Measurements from ENCODE around the gene ART1.
A peak's percentile ranks its signal among the peaks of the same experiment; 100 is the strongest.

ART1 gene

GRCh38 chr11:3605283-3605662, 39.7 kb upstream of the ART1 start:
- no peak overlapping the region for H3K27ac ChIP-seq (ENCODE audit: low read depth, low read length)
- no peaks in the 10 kb centered on the region for H4K20me1 ChIP-seq (ENCODE audit: control insufficient read depth, insufficient read depth, low read depth, low read length)
- peaks cover 4% of the 10 kb centered on the region for H3K27me3 ChIP-seq (ENCODE audit: control insufficient read depth, low read length)
- H3K9me3 ChIP-seq (ENCODE audit: control insufficient read depth, insufficient read depth, low read length): no peaks in the 10 kb centered on the region
- H3K79me2 ChIP-seq (ENCODE audit: control insufficient read depth, low read length): no peaks in the 10 kb centered on the region
- H3K9me2 ChIP-seq (replicated peaks; ENCODE audit: control insufficient read depth, low read length): no peaks in the 10 kb centered on the region
- H3K4me1 ChIP-seq (ENCODE audit: control insufficient read depth, low read length): no peaks in the 10 kb centered on the region
- TF ChIP-seq EZH2phosphoT487 (IDR thresholded peaks at IDR 0.05; ENCODE audit: borderline replicate concordance, low read length): no peak
- TF ChIP-seq CTCF (IDR thresholded peaks at IDR 0.05; ENCODE audit: low read depth, low read length, poor library complexity, severe bottlenecking): no peak
- no peak overlapping the region for H3K4me2 ChIP-seq (ENCODE audit: low read length)
- H3K4me3 ChIP-seq (ENCODE audit: low read length): no peak overlapping the region
- H3F3A ChIP-seq (ENCODE audit: control insufficient read depth, insufficient read depth): no peaks in the 10 kb centered on the region
- H3K36me3 ChIP-seq (ENCODE audit: control insufficient read depth, low read length): no peaks in the 10 kb centered on the region

- H3K79me2 ChIP-seq (ENCODE audit: control insufficient read depth, low read length): no peaks in the 10 kb centered on the region
- no peak overlapping the region for H3K4me3 ChIP-seq (ENCODE audit: low read length)
- no peaks in the 10 kb centered on the region for H3K4me1 ChIP-seq (ENCODE audit: control insufficient read depth, low read length)
- no peaks in the 10 kb centered on the region for H3K9me3 ChIP-seq (ENCODE audit: control insufficient read depth, insufficient read depth, low read length)
- no peaks in the 10 kb centered on the region for H3K9me2 ChIP-seq (replicated peaks; ENCODE audit: control insufficient read depth, low read length)
- H3K4me2 ChIP-seq (ENCODE audit: low read length): no peak overlapping the region
- H3K36me3 ChIP-seq (ENCODE audit: control insufficient read depth, low read length): no peaks in the 10 kb centered on the region
- H4K20me1 ChIP-seq (ENCODE audit: control insufficient read depth, insufficient read depth, low read depth, low read length): no peaks in the 10 kb centered on the region
- peaks cover 4% of the 10 kb centered on the region for H3K27me3 ChIP-seq (ENCODE audit: control insufficient read depth, low read length)
- TF ChIP-seq EZH2phosphoT487 (IDR thresholded peaks at IDR 0.05; ENCODE audit: borderline replicate concordance, low read length) (no peak), CTCF (IDR thresholded peaks at IDR 0.05; ENCODE audit: low read depth, low read length, poor library complexity, severe bottlenecking) (no peak)
- no peak overlapping the region for H3K27ac ChIP-seq (ENCODE audit: low read depth, low read length)
- H3F3A ChIP-seq (ENCODE audit: control insufficient read depth, insufficient read depth): no peaks in the 10 kb centered on the region
Observed at GRCh38 chr11:3605771-3606203, 39.1 kb upstream of the ART1 start.

- H3K4me1 ChIP-seq (ENCODE audit: control insufficient read depth, low read length): no peaks in the 10 kb centered on the region
- H3K27ac ChIP-seq (ENCODE audit: low read depth, low read length): no peak overlapping the region
- H3K4me3 ChIP-seq (ENCODE audit: low read length): no peak overlapping the region
- H3K36me3 ChIP-seq (ENCODE audit: control insufficient read depth, low read length): no peaks in the 10 kb centered on the region
- H3K27me3 ChIP-seq (ENCODE audit: control insufficient read depth, low read length): peaks cover 4% of the 10 kb centered on the region; the same call in 1 of the 2 replicates
- TF ChIP-seq CTCF (IDR thresholded peaks at IDR 0.05; ENCODE audit: low read depth, low read length, poor library complexity, severe bottlenecking) (peak; percentile 68), EZH2phosphoT487 (IDR thresholded peaks at IDR 0.05; ENCODE audit: borderline replicate concordance, low read length) (no peak)
- H4K20me1 ChIP-seq (ENCODE audit: control insufficient read depth, insufficient read depth, low read depth, low read length): no peaks in the 10 kb centered on the region
- H3F3A ChIP-seq (ENCODE audit: control insufficient read depth, insufficient read depth): no peaks in the 10 kb centered on the region
- H3K79me2 ChIP-seq (ENCODE audit: control insufficient read depth, low read length): no peaks in the 10 kb centered on the region
- no peak overlapping the region for H3K4me2 ChIP-seq (ENCODE audit: low read length)
- H3K9me2 ChIP-seq (replicated peaks; ENCODE audit: control insufficient read depth, low read length): no peaks in the 10 kb centered on the region
- H3K9me3 ChIP-seq (ENCODE audit: control insufficient read depth, insufficient read depth, low read length): no peaks in the 10 kb centered on the region
Observed at GRCh38 chr11:3609416-3610265, 35.3 kb upstream of the ART1 start.

Measured in DOHH2 (cell line).